Colonic mucosa (tissue), 4 donors: ENCODE measurements around the gene PCYOX1L. TPM values are rescaled to one million over a fixed set of nuclear protein-coding genes. Genes with fewer than 3 reads are reported as not detected.

ENCODE experiments used
- DNase-seq: peaks from one replicate; pipeline ENCODE4 v3.0.0-alpha.2; 2020
- H3K27ac ChIP-seq: fragments of 200-600 bp; one replicate; pipeline ENCODE4 v1.8.0; 2021
- H3K27me3 ChIP-seq: fragments of 200-600 bp; one replicate; pipeline ENCODE4 v1.8.0; 2021
- H3K36me3 ChIP-seq: fragments of 200-600 bp; one replicate; pipeline ENCODE4 v1.8.0; 2021
- H3K4me1 ChIP-seq: fragments of 200-600 bp; one replicate; pipeline ENCODE4 v1.8.0; 2021; ENCODE audit warnings: mild to moderate bottlenecking
- H3K4me3 ChIP-seq: fragments of 200-600 bp; one replicate; pipeline ENCODE4 v1.8.0; 2021
- H3K9ac ChIP-seq, 2 donors: one replicate each; pipeline ENCODE4 v1.7.0; 2013; ENCODE audit warnings: control low read depth in 2 of 2, low read depth in 2 of 2, low read length in 2 of 2
- H3K9me3 ChIP-seq: fragments of 200-600 bp; one replicate; pipeline ENCODE4 v1.8.0; 2021
- CTCF ChIP-seq: fragments of 200-600 bp; IDR thresholded peaks from one replicate; pipeline ENCODE4 v1.8.0; 2022; ENCODE audit warnings: antibody characterized with exemption, mild to moderate bottlenecking
- intact Hi-C: fragments of 100-400 bp; cut with DNase I; formaldehyde crosslinking; loops from one replicate; pipeline ENCODE4 v1.14.1; 2022
- total RNA-seq, 2 donors: library from RNA; stranded (reverse); fragmentation: NEBNext Ultra II Directional in 1 of 2; extraction: Animal tissue kit (Norgen Biotek cat#: 25700) in 1 of 2; gene quantifications; one replicate each; pipeline ENCODE4 v1.2.1, GENCODE V29; 2021
- donor health status: healthy.
- donor health status: DM: no; HTN: no; CAD: no.
- donor health status: DM: no; HTN: no; CAD: no.

PCYOX1L gene
- total RNA-seq, 2 donors from 2014 or later = 4.0 to 10.1 TPM

DNA sequence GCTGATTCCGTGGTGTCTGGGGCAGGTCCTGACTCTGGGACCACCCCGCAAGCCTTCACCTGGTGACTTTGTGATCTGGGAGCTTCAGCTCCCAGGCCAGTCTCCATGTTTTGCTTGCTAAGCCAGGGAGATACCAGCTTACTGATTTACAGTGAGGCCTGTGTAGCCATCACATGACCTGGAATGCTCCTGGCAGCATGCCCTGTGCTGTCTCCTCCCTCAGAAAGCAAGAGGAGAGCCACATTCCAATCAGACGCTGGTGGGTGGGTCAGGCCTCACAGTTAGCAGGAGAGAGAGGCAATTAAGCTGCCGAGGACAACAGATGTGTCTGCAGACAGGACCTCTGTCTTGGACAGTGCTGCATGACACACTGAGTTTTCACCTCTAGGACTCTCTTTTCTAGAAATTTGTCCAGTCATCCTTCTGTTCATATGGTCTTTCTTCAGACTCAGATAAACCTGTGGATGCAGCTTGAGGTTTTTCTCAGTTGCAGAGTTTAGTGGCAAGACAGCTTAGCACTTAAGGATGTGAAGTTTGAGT, 37.0 kb upstream of the PCYOX1L start:
- peak; percentile 96 for DNase-seq
- Histone ChIP-seq H3K27me3 (no peaks in the 10 kb centered on the region), H3K9ac (peak overlapping the region in 1 of 2 donors; percentile 62), H3K36me3 (no peaks in the 10 kb centered on the region), H3K4me1 (peaks cover 10% of the 10 kb centered on the region), H3K27ac (peak overlapping the region; percentile 56), H3K4me3 (no peak overlapping the region), H3K9me3 (no peaks in the 10 kb centered on the region)
- TF ChIP-seq CTCF = no peak
- intact Hi-C loops = no loop called here

- Histone ChIP-seq H3K4me3 (no peak overlapping the region), H3K27me3 (no peaks in the 10 kb centered on the region), H3K9me3 (no peaks in the 10 kb centered on the region), H3K4me1 (peaks cover 10% of the 10 kb centered on the region), H3K36me3 (no peaks in the 10 kb centered on the region), H3K27ac (no peak overlapping the region), H3K9ac (peak overlapping the region in 1 of 2 donors; percentile 23)
- peak; percentile 80 for DNase-seq
- TF ChIP-seq CTCF = no peak
- intact Hi-C loops = no loop called here
Measured at GRCh38 chr5:149322518-149322917, 35.3 kb upstream of the PCYOX1L start.

GRCh38 chr5:149323210-149323609, 34.6 kb upstream of the PCYOX1L start:
- no peaks in the 10 kb centered on the region for H3K36me3 ChIP-seq
- H3K27me3 ChIP-seq = no peaks in the 10 kb centered on the region
- no peak overlapping the region for H3K4me3 ChIP-seq
- no peak for TF ChIP-seq CTCF
- no peak overlapping the region for H3K27ac ChIP-seq
- H3K9ac ChIP-seq = no peak overlapping the region
- no peaks in the 10 kb centered on the region for H3K9me3 ChIP-seq
- H3K4me1 ChIP-seq = peaks cover 10% of the 10 kb centered on the region
- no peak for DNase-seq
- intact Hi-C loops = no loop called here

GRCh38 chr5:149323621-149324205, 34.1 kb upstream of the PCYOX1L start:
- Histone ChIP-seq H3K27me3 (no peaks in the 10 kb centered on the region), H3K4me3 (no peak overlapping the region), H3K36me3 (no peaks in the 10 kb centered on the region), H3K27ac (no peak overlapping the region), H3K4me1 (peaks cover 10% of the 10 kb centered on the region), H3K9me3 (no peaks in the 10 kb centered on the region), H3K9ac (no peak overlapping the region)
- no peak for DNase-seq
- no peak for TF ChIP-seq CTCF
- intact Hi-C loops = no loop called here

GRCh38 chr5:149324641-149325040, 33.2 kb upstream of the PCYOX1L start:
- peaks cover 10% of the 10 kb centered on the region for H3K4me1 ChIP-seq
- H3K36me3 ChIP-seq = no peaks in the 10 kb centered on the region
- intact Hi-C loops = no loop called here
- H3K27me3 ChIP-seq = no peaks in the 10 kb centered on the region
- no peak overlapping the region for H3K9ac ChIP-seq
- DNase-seq = no peak
- no peaks in the 10 kb centered on the region for H3K9me3 ChIP-seq
- TF ChIP-seq CTCF = no peak
- no peak overlapping the region for H3K4me3 ChIP-seq
- no peak overlapping the region for H3K27ac ChIP-seq
